HUES48 (cell line): ENCODE data around the gene UBE2I.

Source experiments
- H3K27ac ChIP-seq: one replicate; pipeline ENCODE4 v1.7.0; 2013; ENCODE audit warnings: low read depth, low read length, inconsistent platforms
- H3K27me3 ChIP-seq: 2 replicates; pipeline ENCODE4 v1.6.1; 2013; ENCODE audit warnings: mild to moderate bottlenecking, low read length; ENCODE audit not compliant: control insufficient read depth, insufficient read depth
- H3K36me3 ChIP-seq: 2 replicates; pipeline ENCODE4 v1.6.1; 2013; ENCODE audit warnings: low read length; ENCODE audit not compliant: control insufficient read depth, insufficient read depth
- H3K4me1 ChIP-seq: 2 replicates; pipeline ENCODE4 v1.6.1; 2013; ENCODE audit warnings: mild to moderate bottlenecking, low read length; ENCODE audit not compliant: control insufficient read depth, insufficient read depth
- H3K4me3 ChIP-seq: 2 replicates; pipeline ENCODE4 v1.5.1; 2013; ENCODE audit warnings: mild to moderate bottlenecking, low read depth, low read length
- H3K9ac ChIP-seq: 2 replicates; pipeline ENCODE4 v1.6.1; 2013; ENCODE audit warnings: mild to moderate bottlenecking, low read depth, low read length, moderate library complexity
- H3K9me3 ChIP-seq: 2 replicates; pipeline ENCODE4 v1.6.1; 2013; ENCODE audit warnings: low read length; ENCODE audit not compliant: control insufficient read depth, insufficient read depth

Gene UBE2I

GRCh38 chr16:1277617-1278282 is 31.7 kb upstream of the UBE2I start:
- Histone ChIP-seq H3K4me1 (peaks cover 11% of the 10 kb centered on the region; the same call in 1 of the 2 replicates), H3K9ac (no peak overlapping the region), H3K9me3 (no peaks in the 10 kb centered on the region), H3K4me3 (no peak overlapping the region), H3K27ac (no peak overlapping the region), H3K36me3 (no peaks in the 10 kb centered on the region), H3K27me3 (no peaks in the 10 kb centered on the region)

GRCh38 chr16:1278477-1278876 is 31.0 kb upstream of the UBE2I start:
- Histone ChIP-seq H3K4me1 (peaks cover 15% of the 10 kb centered on the region; the same call in 1 of the 2 replicates), H3K4me3 (no peak overlapping the region), H3K9ac (no peak overlapping the region), H3K27ac (no peak overlapping the region), H3K27me3 (no peaks in the 10 kb centered on the region), H3K36me3 (no peaks in the 10 kb centered on the region), H3K9me3 (no peaks in the 10 kb centered on the region)

- no peak overlapping the region for H3K27ac ChIP-seq
- H3K4me1 ChIP-seq = peaks cover 18% of the 10 kb centered on the region; the same call in 1 of the 2 replicates
- H3K9ac ChIP-seq = no peak overlapping the region
- H3K9me3 ChIP-seq = no peaks in the 10 kb centered on the region
- no peak overlapping the region for H3K4me3 ChIP-seq
- no peaks in the 10 kb centered on the region for H3K27me3 ChIP-seq
- H3K36me3 ChIP-seq = no peaks in the 10 kb centered on the region
These were observed 30.1 kb upstream of the UBE2I start for GRCh38 chr16:1279081-1279944.

GRCh38 chr16:1279945-1280589 is 29.4 kb upstream of the UBE2I start:
- Histone ChIP-seq H3K9me3 (no peaks in the 10 kb centered on the region), H3K36me3 (no peaks in the 10 kb centered on the region), H3K27ac (no peak overlapping the region), H3K4me3 (no peak overlapping the region), H3K27me3 (no peaks in the 10 kb centered on the region), H3K4me1 (peaks cover 18% of the 10 kb centered on the region; the same call in 1 of the 2 replicates), H3K9ac (no peak overlapping the region)

- Histone ChIP-seq H3K36me3 (no peaks in the 10 kb centered on the region), H3K9ac (no peak overlapping the region), H3K9me3 (no peaks in the 10 kb centered on the region), H3K27me3 (no peaks in the 10 kb centered on the region), H3K4me1 (peaks cover 18% of the 10 kb centered on the region; the same call in 1 of the 2 replicates), H3K27ac (no peak overlapping the region), H3K4me3 (no peak overlapping the region)
These were observed 28.7 kb upstream of the UBE2I start for GRCh38 chr16:1280783-1281182.

GRCh38 chr16:1281517-1281916 is 27.9 kb upstream of the UBE2I start:
- no peak overlapping the region for H3K4me3 ChIP-seq
- H3K4me1 ChIP-seq = peaks cover 18% of the 10 kb centered on the region; the same call in 1 of the 2 replicates
- no peak overlapping the region for H3K27ac ChIP-seq
- no peaks in the 10 kb centered on the region; the same call in 1 of the 2 replicates for H3K27me3 ChIP-seq
- no peaks in the 10 kb centered on the region for H3K9me3 ChIP-seq
- no peak overlapping the region for H3K9ac ChIP-seq
- H3K36me3 ChIP-seq = no peaks in the 10 kb centered on the region

GRCh38 chr16:1282324-1282973 is 27.0 kb upstream of the UBE2I start:
- Histone ChIP-seq H3K9me3 (no peaks in the 10 kb centered on the region), H3K36me3 (no peaks in the 10 kb centered on the region), H3K4me1 (peaks cover 18% of the 10 kb centered on the region; the same call in 1 of the 2 replicates), H3K9ac (no peak overlapping the region), H3K27ac (no peak overlapping the region), H3K4me3 (no peak overlapping the region), H3K27me3 (peaks cover under 1% of the 10 kb centered on the region)

- Histone ChIP-seq H3K27me3 (peaks cover 9% of the 10 kb centered on the region), H3K4me3 (no peak overlapping the region), H3K9me3 (no peaks in the 10 kb centered on the region), H3K4me1 (peaks cover 13% of the 10 kb centered on the region; the same call in 1 of the 2 replicates), H3K27ac (no peak overlapping the region), H3K36me3 (no peaks in the 10 kb centered on the region), H3K9ac (no peak overlapping the region)
These were observed 26.1 kb upstream of the UBE2I start for GRCh38 chr16:1283296-1283695.

GRCh38 chr16:1283996-1284616 is 25.3 kb upstream of the UBE2I start:
- H3K27me3 ChIP-seq = peaks cover 16% of the 10 kb centered on the region
- H3K9me3 ChIP-seq = no peaks in the 10 kb centered on the region
- H3K4me3 ChIP-seq = no peak overlapping the region
- no peak overlapping the region for H3K27ac ChIP-seq
- no peak overlapping the region for H3K9ac ChIP-seq
- H3K4me1 ChIP-seq = peaks cover 6% of the 10 kb centered on the region; the same call in 1 of the 2 replicates
- no peaks in the 10 kb centered on the region for H3K36me3 ChIP-seq
